HepG2 (cell line): Measurements from ENCODE around the gene C1GALT1C1. TPM values are rescaled to one million over a fixed set of nuclear protein-coding genes. Genes with fewer than 3 reads are reported as not detected.
A peak's percentile ranks its signal among the peaks of the same experiment; 100 is the strongest.

Experiments
- CCAR2 ChIP-seq: fragments of 200-400 bp; formaldehyde crosslinking; optimal IDR thresholded peaks from 2 replicates; pipeline ENCODE3; 2018; ENCODE audit warnings: low read depth, mild to moderate bottlenecking, low read length, moderate library complexity
- GZF1 ChIP-seq: sonication (generic); formaldehyde crosslinking; IDR thresholded peaks from 2 replicates; pipeline ENCODE4 v1.5.1; 2020; ENCODE audit warnings: mild to moderate bottlenecking, missing genetic modification reagents
- KAT8 ChIP-seq: IDR thresholded peaks from 2 replicates; pipeline ENCODE4 v1.6.1; 2016; ENCODE audit warnings: missing genetic modification reagents, missing compliant biosample characterization
- MXI1 ChIP-seq: IDR thresholded peaks from 3 replicates; pipeline ENCODE4 v1.6.1; 2012; ENCODE audit warnings: low read depth, low read length, inconsistent platforms, borderline replicate concordance
- MZF1 ChIP-seq: sonication (generic); formaldehyde crosslinking; IDR thresholded peaks from 2 replicates; pipeline ENCODE4 v1.8.1; 2023; ENCODE audit warnings: mild to moderate bottlenecking, missing genetic modification reagents, borderline replicate concordance
- NCOA2 ChIP-seq: sonication (generic); formaldehyde crosslinking; IDR thresholded peaks from 2 replicates; pipeline ENCODE4 v1.8.0; 2022; ENCODE audit warnings: inconsistent platforms
- ONECUT2 ChIP-seq: sonication (generic); formaldehyde crosslinking; IDR thresholded peaks from 2 replicates; pipeline ENCODE4 v1.4.0; 2020; ENCODE audit warnings: missing genetic modification reagents
- SNAI1 ChIP-seq: sonication (generic); formaldehyde crosslinking; IDR thresholded peaks from 2 replicates; pipeline ENCODE4 v1.5.0; 2020; ENCODE audit warnings: mild to moderate bottlenecking, missing genetic modification reagents, borderline replicate concordance
- ZFX ChIP-seq: sonication (generic); formaldehyde crosslinking; IDR thresholded peaks from 2 replicates; pipeline ENCODE4 v1.4.0; 2020; ENCODE audit warnings: mild to moderate bottlenecking, low read depth, missing genetic modification reagents, moderate library complexity
- ZMYM3 ChIP-seq: sonication (generic); formaldehyde crosslinking; IDR thresholded peaks from 2 replicates; pipeline ENCODE4 v1.5.1; 2020; ENCODE audit warnings: mild to moderate bottlenecking, missing genetic modification reagents
- ZNF207 ChIP-seq: fragments of 450-650 bp; IDR thresholded peaks from 2 replicates; pipeline ENCODE4 v1.6.1; 2016; ENCODE audit warnings: antibody characterized with exemption, borderline replicate concordance
- ZNF510 ChIP-seq: sonication (generic); formaldehyde crosslinking; IDR thresholded peaks from 2 replicates; pipeline ENCODE4 v1.4.0; 2020; ENCODE audit warnings: low read depth, mild to moderate bottlenecking, missing genetic modification reagents
- ZNF564 ChIP-seq: sonication (generic); formaldehyde crosslinking; IDR thresholded peaks from 2 replicates; pipeline ENCODE4 v1.8.1; 2023; ENCODE audit warnings: mild to moderate bottlenecking, missing genetic modification reagents
- ZSCAN30 ChIP-seq: sonication (generic); formaldehyde crosslinking; IDR thresholded peaks from 2 replicates; pipeline ENCODE4 v1.5.0; 2020; ENCODE audit warnings: mild to moderate bottlenecking, missing genetic modification reagents
- polyA plus RNA-seq, 8 experiments: library from polyadenylated mRNA; depleted of rRNA in 3 of 8; stranded (reverse) in 7 of 8; unstranded in 1 of 8; fragments of >200 nt; fragmentation: Illumina TruSeq in 4 of 8; extraction: Trizol in 4 of 8; gene quantifications; 2 replicates each; pipeline versions ENCODE4 v1.2.1 to v1.2.3, GENCODE V29; 2011 to 2016; ENCODE audit warnings: low read depth in 4 of 8, missing spikeins in 1 of 8, mixed read lengths in 1 of 8; ENCODE audit not compliant: insufficient read depth in 1 of 8
- total RNA-seq, 5 experiments: library from RNA; depleted of rRNA; stranded (reverse); fragments of >200 nt; fragmentation: Illumina TruSeq; extraction: Trizol; gene quantifications; 2 replicates each; pipeline ENCODE4 v1.2.3, GENCODE V29; 2016; ENCODE audit warnings: low read depth in 1 of 5
- TF ChIP-seq, protein P1 (sequence below): sonication (generic); formaldehyde crosslinking; IDR thresholded peaks from 2 replicates; pipeline ENCODE4 v1.5.0; 2020; ENCODE audit warnings: mild to moderate bottlenecking, missing genetic modification reagents
- TF ChIP-seq, protein P2 (sequence below): sonication (generic); formaldehyde crosslinking; IDR thresholded peaks from 2 replicates; pipeline ENCODE4; 2020; ENCODE audit warnings: missing genetic modification reagents, mild to moderate bottlenecking, borderline replicate concordance
- TF ChIP-seq, protein P3 (sequence below): sonication (generic); formaldehyde crosslinking; IDR thresholded peaks from 2 replicates; pipeline ENCODE4 v1.4.0; 2020; ENCODE audit warnings: mild to moderate bottlenecking, low read depth, missing genetic modification reagents
- TF ChIP-seq, protein P4 (sequence below): sonication (generic); formaldehyde crosslinking; IDR thresholded peaks from 2 replicates; pipeline ENCODE4 v1.8.0; 2022; ENCODE audit warnings: mild to moderate bottlenecking, missing genetic modification reagents
- TF ChIP-seq, protein P5 (sequence below): sonication (generic); formaldehyde crosslinking; IDR thresholded peaks from 2 replicates; pipeline ENCODE4 v1.5.1; 2020; ENCODE audit warnings: missing genetic modification reagents, mild to moderate bottlenecking, borderline replicate concordance

Gene C1GALT1C1
- total and polyA plus RNA-seq, 2 of the 13 experiments (the other 11 are each of a cell fraction or from before 2014, with no cell fraction given), result 26.3 to 31.9 TPM

DNA sequence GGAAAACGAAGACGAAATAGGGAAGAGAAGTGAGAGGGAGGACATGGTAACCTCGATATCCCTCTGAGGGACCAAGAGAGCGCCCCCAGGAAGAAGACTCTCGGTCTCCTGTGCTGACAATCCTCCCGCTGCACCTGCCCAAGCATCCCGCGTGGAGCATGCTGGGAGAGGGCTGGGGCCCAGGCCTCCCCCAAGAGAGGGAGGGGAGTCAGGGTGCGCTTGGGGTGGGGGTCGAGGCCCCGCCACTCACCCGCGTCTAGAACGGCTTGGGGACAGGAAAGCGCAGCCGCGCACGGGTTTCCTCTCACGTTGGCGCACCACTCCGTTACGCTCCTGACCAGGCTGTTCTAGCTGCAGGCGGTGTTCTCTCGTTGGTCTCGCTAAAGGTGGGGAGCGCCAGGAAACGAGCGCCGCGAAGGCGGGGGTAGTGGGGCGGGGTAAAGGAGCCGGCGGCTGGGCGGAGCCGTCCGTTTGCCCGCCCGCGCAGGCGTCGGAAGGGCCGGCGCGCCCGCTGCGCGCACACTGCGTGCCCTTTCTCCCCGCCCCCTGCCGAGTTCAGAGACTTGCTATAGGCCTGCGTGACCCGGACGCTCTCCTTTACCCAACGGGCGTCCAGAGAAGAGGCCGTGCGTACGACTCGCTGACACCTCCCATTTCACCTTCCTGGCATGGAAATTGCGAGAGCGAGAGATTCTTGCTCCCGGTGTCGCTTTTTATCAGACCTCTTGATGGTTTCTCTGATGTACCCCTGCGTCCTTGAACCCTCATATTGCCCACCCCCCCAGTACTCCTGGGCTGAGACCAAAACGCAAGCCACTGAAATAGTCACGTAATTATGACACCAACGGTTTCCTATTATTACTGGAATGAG lies at the start of gene C1GALT1C1 (continued):
- peak; percentile 82; the same call in 1 of the 2 replicates for TF ChIP-seq SNAI1 (CRISPR knock-in tag)
- TF ChIP-seq, protein P1, sequence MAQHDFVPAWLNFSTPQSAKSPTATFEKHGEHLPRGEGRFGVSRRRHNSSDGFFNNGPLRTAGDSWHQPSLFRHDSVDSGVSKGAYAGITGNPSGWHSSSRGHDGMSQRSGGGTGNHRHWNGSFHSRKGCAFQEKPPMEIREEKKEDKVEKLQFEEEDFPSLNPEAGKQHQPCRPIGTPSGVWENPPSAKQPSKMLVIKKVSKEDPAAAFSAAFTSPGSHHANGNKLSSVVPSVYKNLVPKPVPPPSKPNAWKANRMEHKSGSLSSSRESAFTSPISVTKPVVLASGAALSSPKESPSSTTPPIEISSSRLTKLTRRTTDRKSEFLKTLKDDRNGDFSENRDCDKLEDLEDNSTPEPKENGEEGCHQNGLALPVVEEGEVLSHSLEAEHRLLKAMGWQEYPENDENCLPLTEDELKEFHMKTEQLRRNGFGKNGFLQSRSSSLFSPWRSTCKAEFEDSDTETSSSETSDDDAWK (CRISPR knock-in tag), result no peak
- peak; percentile 44; the same call in 1 of the 2 replicates for TF ChIP-seq KAT8
- TF ChIP-seq MZF1, result no peak
- no peak for TF ChIP-seq ZNF207
- TF ChIP-seq, protein P2, sequence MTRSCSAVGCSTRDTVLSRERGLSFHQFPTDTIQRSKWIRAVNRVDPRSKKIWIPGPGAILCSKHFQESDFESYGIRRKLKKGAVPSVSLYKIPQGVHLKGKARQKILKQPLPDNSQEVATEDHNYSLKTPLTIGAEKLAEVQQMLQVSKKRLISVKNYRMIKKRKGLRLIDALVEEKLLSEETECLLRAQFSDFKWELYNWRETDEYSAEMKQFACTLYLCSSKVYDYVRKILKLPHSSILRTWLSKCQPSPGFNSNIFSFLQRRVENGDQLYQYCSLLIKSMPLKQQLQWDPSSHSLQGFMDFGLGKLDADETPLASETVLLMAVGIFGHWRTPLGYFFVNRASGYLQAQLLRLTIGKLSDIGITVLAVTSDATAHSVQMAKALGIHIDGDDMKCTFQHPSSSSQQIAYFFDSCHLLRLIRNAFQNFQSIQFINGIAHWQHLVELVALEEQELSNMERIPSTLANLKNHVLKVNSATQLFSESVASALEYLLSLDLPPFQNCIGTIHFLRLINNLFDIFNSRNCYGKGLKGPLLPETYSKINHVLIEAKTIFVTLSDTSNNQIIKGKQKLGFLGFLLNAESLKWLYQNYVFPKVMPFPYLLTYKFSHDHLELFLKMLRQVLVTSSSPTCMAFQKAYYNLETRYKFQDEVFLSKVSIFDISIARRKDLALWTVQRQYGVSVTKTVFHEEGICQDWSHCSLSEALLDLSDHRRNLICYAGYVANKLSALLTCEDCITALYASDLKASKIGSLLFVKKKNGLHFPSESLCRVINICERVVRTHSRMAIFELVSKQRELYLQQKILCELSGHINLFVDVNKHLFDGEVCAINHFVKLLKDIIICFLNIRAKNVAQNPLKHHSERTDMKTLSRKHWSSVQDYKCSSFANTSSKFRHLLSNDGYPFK (CRISPR knock-in tag), result no peak
- no peak for TF ChIP-seq ZSCAN30 (CRISPR knock-in tag)
- TF ChIP-seq CCAR2, result no peak
- TF ChIP-seq, protein P3, sequence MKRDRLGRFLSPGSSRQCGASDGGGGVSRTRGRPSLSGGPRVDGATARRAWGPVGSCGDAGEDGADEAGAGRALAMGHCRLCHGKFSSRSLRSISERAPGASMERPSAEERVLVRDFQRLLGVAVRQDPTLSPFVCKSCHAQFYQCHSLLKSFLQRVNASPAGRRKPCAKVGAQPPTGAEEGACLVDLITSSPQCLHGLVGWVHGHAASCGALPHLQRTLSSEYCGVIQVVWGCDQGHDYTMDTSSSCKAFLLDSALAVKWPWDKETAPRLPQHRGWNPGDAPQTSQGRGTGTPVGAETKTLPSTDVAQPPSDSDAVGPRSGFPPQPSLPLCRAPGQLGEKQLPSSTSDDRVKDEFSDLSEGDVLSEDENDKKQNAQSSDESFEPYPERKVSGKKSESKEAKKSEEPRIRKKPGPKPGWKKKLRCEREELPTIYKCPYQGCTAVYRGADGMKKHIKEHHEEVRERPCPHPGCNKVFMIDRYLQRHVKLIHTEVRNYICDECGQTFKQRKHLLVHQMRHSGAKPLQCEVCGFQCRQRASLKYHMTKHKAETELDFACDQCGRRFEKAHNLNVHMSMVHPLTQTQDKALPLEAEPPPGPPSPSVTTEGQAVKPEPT (CRISPR knock-in tag), result no peak
- no peak for TF ChIP-seq NCOA2 (CRISPR knock-in tag)
- TF ChIP-seq GZF1, result no peak
- no peak; the same call in 2 of the 3 replicates for TF ChIP-seq MXI1
- TF ChIP-seq ONECUT2 (CRISPR knock-in tag), result no peak
- TF ChIP-seq ZNF510 (CRISPR knock-in tag), result no peak
- TF ChIP-seq, protein P4, sequence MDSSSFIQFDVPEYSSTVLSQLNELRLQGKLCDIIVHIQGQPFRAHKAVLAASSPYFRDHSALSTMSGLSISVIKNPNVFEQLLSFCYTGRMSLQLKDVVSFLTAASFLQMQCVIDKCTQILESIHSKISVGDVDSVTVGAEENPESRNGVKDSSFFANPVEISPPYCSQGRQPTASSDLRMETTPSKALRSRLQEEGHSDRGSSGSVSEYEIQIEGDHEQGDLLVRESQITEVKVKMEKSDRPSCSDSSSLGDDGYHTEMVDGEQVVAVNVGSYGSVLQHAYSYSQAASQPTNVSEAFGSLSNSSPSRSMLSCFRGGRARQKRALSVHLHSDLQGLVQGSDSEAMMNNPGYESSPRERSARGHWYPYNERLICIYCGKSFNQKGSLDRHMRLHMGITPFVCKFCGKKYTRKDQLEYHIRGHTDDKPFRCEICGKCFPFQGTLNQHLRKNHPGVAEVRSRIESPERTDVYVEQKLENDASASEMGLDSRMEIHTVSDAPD (CRISPR knock-in tag), result no peak
- TF ChIP-seq, protein P5, sequence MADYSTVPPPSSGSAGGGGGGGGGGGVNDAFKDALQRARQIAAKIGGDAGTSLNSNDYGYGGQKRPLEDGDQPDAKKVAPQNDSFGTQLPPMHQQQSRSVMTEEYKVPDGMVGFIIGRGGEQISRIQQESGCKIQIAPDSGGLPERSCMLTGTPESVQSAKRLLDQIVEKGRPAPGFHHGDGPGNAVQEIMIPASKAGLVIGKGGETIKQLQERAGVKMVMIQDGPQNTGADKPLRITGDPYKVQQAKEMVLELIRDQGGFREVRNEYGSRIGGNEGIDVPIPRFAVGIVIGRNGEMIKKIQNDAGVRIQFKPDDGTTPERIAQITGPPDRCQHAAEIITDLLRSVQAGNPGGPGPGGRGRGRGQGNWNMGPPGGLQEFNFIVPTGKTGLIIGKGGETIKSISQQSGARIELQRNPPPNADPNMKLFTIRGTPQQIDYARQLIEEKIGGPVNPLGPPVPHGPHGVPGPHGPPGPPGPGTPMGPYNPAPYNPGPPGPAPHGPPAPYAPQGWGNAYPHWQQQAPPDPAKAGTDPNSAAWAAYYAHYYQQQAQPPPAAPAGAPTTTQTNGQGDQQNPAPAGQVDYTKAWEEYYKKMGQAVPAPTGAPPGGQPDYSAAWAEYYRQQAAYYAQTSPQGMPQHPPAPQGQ (CRISPR knock-in tag), result no peak
- TF ChIP-seq ZFX (CRISPR knock-in tag), result peak; percentile 83
- TF ChIP-seq ZMYM3, result no peak
- peak; percentile 54; the same call in 1 of the 2 replicates for TF ChIP-seq ZNF564 (CRISPR knock-in tag)
